GM23248 (cell line): ENCODE results near the gene CAMK2B. TPM values are rescaled to one million over a fixed set of nuclear protein-coding genes. Genes with fewer than 3 reads are reported as not detected.

Source experiments
- DNase-seq: peaks from one replicate; pipeline ENCODE4 v3.0.0-alpha.2; 2015
- H2AFZ ChIP-seq: fragments of 200-600 bp; sonication (generic); 2 replicates; pipeline ENCODE4 v1.6.1; 2016; ENCODE audit warnings: antibody characterized with exemption
- H3F3A ChIP-seq: fragments of 200-600 bp; sonication (generic); 2 replicates; pipeline ENCODE4 v1.6.1; 2016; ENCODE audit warnings: mild to moderate bottlenecking, antibody characterized with exemption, mixed run types; ENCODE audit not compliant: insufficient read depth
- H3K27ac ChIP-seq: fragments of 200-600 bp; sonication (generic); 2 replicates; pipeline ENCODE4 v1.5.1; 2016; ENCODE audit warnings: mild to moderate bottlenecking
- H3K27me3 ChIP-seq: fragments of 200-600 bp; sonication (generic); replicated peaks from 2 replicates; pipeline ENCODE4 v1.6.1; 2016; ENCODE audit warnings: mild to moderate bottlenecking; ENCODE audit not compliant: insufficient read depth
- H3K36me3 ChIP-seq: fragments of 200-600 bp; sonication (generic); 2 replicates; pipeline ENCODE4 v1.6.1; 2016; ENCODE audit warnings: low read depth, mild to moderate bottlenecking
- H3K4me1 ChIP-seq: fragments of 200-600 bp; sonication (generic); 2 replicates; pipeline ENCODE4 v1.6.1; 2016; ENCODE audit warnings: mild to moderate bottlenecking; ENCODE audit not compliant: insufficient read depth
- H3K4me2 ChIP-seq: fragments of 200-600 bp; sonication (generic); one replicate; pipeline ENCODE4 v1.6.1; 2016; ENCODE audit warnings: mild to moderate bottlenecking; ENCODE audit not compliant: unreplicated experiment
- H3K4me3 ChIP-seq: fragments of 200-600 bp; sonication (generic); 2 replicates; pipeline ENCODE4 v1.5.1; 2016; ENCODE audit warnings: mild to moderate bottlenecking
- H3K79me2 ChIP-seq: fragments of 200-600 bp; sonication (generic); 2 replicates; pipeline ENCODE4 v1.6.1; 2016; ENCODE audit warnings: mild to moderate bottlenecking; ENCODE audit not compliant: insufficient read depth
- H3K9ac ChIP-seq: fragments of 200-600 bp; sonication (generic); 2 replicates; pipeline ENCODE4 v1.6.1; 2016; ENCODE audit warnings: mild to moderate bottlenecking
- H3K9me2 ChIP-seq: fragments of 200-600 bp; sonication (generic); 2 replicates; pipeline ENCODE4 v1.6.1; 2016; ENCODE audit warnings: mixed run types, mild to moderate bottlenecking, moderate library complexity; ENCODE audit not compliant: insufficient read depth
- H3K9me3 ChIP-seq: fragments of 200-600 bp; sonication (generic); one replicate; pipeline ENCODE4 v1.6.1; 2017; ENCODE audit warnings: low read depth
- H4K20me1 ChIP-seq: fragments of 200-600 bp; sonication (generic); 2 replicates; pipeline ENCODE4 v1.6.0; 2016; ENCODE audit not compliant: insufficient read depth
- EZH2 ChIP-seq: fragments of 200-600 bp; sonication (generic); IDR thresholded peaks from 2 replicates; pipeline ENCODE4 v1.6.1; 2018; ENCODE audit warnings: antibody characterized with exemption, mild to moderate bottlenecking; ENCODE audit not compliant: insufficient read depth, poor library complexity, severe bottlenecking
- EZH2phosphoT487 ChIP-seq: fragments of 200-600 bp; sonication (generic); IDR thresholded peaks from 2 replicates; pipeline ENCODE4 v1.6.1; 2018; ENCODE audit warnings: antibody characterized with exemption, moderate library complexity, mild to moderate bottlenecking, low read depth; ENCODE audit not compliant: insufficient read depth
- WGBS, 2 experiments: methylation state at CpG; one replicate each; pipeline ENCODE4 v1.1.6; 2015 to 2017; ENCODE audit warnings: low lambda C conversion rate in 2 of 2, low coverage in 1 of 2; ENCODE audit errors: missing lambda C conversion rate in 2 of 2; 5-methylcytosine and 5-hydroxymethylcytosine counted together
- in situ Hi-C: fragments of 300-500 bp; cut with MboI; formaldehyde crosslinking; loops from 2 replicates; pipeline ENCODE4 v1.15.0; 2020
- polyA plus RNA-seq: library from polyadenylated mRNA; unstranded; fragments of >200 nt; fragmentation: Nextera tagmentation; extraction: Ambion mirVana; gene quantifications from 2 replicates; pipeline ENCODE4 v1.2.1, GENCODE V29; 2016
- total RNA-seq: library from RNA; depleted of rRNA; stranded (reverse); fragments of >200 nt; shearing (Covaris generic); gene quantifications from 2 replicates; pipeline ENCODE4 v1.2.3, GENCODE V29; 2014

Gene CAMK2B
- total and polyA plus RNA-seq, 2 experiments from 2014 or later = 0.78 to 2.5 TPM

- 72% methylated on average over 2 of the region's 2 CpGs; no CpG with 5 or more reads in 1 of the 2 experiments for WGBS, 2 experiments
- in situ Hi-C loops = no loop called here
- no peak for DNase-seq
These were observed 18.8 kb downstream of the CAMK2B start for GRCh38 chr7:44306606-44307005.

GRCh38 chr7:44305564-44306507 is 19.6 kb downstream of the CAMK2B start:
- in situ Hi-C loops = no loop called here
- Histone ChIP-seq H3K79me2 (no peaks in the 10 kb centered on the region), H3K9ac (no peak overlapping the region), H3K4me1 (no peaks in the 10 kb centered on the region), H4K20me1 (no peaks in the 10 kb centered on the region), H3K4me3 (no peak overlapping the region), H3F3A (no peaks in the 10 kb centered on the region; the same call in 1 of the 2 replicates), H3K27me3 (0 out of 2 replicates have a peak, but pooled peaks cover under 1% of the 10 kb centered on the region), H3K27ac (no peak overlapping the region), H2AFZ (no peak overlapping the region), H3K4me2 (no peak overlapping the region), H3K36me3 (no peaks in the 10 kb centered on the region), H3K9me2 (no peaks in the 10 kb centered on the region), H3K9me3 (no peaks in the 10 kb centered on the region)
- no peak for DNase-seq
- no peak for TF ChIP-seq EZH2
- WGBS, 2 experiments = 87 to 89% methylated on average over 12 of the region's 12 CpGs

More at GRCh38 chr7:44306606-44307005, 18.8 kb downstream of the CAMK2B start:
- no peaks in the 10 kb centered on the region for H3K9me3 ChIP-seq
- TF ChIP-seq EZH2phosphoT487 (no peak), EZH2 (no peak)
- H3K27me3 ChIP-seq = no peaks in the 10 kb centered on the region
- H3K4me2 ChIP-seq = no peak overlapping the region
- no peak overlapping the region for H3K9ac ChIP-seq
- no peak overlapping the region for H2AFZ ChIP-seq
- no peak overlapping the region for H3K27ac ChIP-seq
- no peaks in the 10 kb centered on the region for H3K9me2 ChIP-seq
- H3K79me2 ChIP-seq = no peaks in the 10 kb centered on the region
- H3K4me1 ChIP-seq = no peaks in the 10 kb centered on the region
- no peaks in the 10 kb centered on the region for H4K20me1 ChIP-seq
- H3K36me3 ChIP-seq = no peaks in the 10 kb centered on the region
- H3F3A ChIP-seq = no peaks in the 10 kb centered on the region; the same call in 1 of the 2 replicates
- H3K4me3 ChIP-seq = no peak overlapping the region

- in situ Hi-C loops = no loop called here
- Histone ChIP-seq H3K9ac (no peak overlapping the region), H3K4me3 (no peak overlapping the region), H3K36me3 (no peaks in the 10 kb centered on the region), H3K4me2 (no peak overlapping the region), H3K27ac (no peak overlapping the region), H2AFZ (no peak overlapping the region), H3K9me2 (no peaks in the 10 kb centered on the region), H4K20me1 (no peaks in the 10 kb centered on the region), H3F3A (no peaks in the 10 kb centered on the region), H3K27me3 (peaks cover 51% of the 10 kb centered on the region), H3K4me1 (no peaks in the 10 kb centered on the region), H3K9me3 (no peaks in the 10 kb centered on the region), H3K79me2 (no peaks in the 10 kb centered on the region)
- DNase-seq = no peak
- WGBS, 2 experiments = 39 to 50% methylated on average over 2 of the region's 2 CpGs
- TF ChIP-seq EZH2phosphoT487 (no peak), EZH2 (no peak)
These were observed 30.9 kb downstream of the CAMK2B start for GRCh38 chr7:44294325-44295069.

DNA sequence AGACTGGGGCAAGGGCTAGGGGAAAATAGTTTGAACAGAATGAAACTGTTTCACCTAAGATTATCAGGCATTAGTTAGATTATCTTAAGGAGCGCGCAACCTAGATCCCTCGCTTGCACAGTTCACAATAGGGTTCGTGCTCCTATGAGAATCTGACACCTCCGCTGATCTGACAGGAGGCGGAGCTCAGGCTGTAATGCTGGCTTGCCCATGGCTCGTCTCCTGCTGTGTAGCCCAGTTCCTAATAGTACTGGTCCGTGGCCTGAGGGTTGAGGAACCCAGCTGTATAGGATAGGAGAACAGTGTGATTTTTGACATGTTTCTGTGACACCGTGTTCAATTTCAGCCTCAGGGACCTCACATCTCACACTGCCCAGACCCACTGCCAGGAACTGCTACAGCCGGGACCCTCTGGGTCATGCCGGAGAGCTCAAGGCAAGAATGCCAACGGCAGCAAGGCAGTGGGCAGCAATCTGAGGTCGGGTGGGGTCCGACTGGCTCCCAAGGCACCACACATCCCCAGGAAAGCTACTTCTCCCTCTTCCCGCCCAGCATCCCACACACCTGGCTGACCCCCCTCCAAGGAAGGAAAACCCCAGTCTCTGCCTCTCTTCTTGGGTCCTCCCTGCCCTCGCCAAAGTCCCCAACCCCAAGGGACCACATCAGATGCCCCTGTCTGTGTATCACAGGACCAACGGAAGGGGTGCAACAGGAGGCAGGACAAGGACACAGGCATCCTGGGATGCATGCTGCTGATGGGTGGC is 31.7 kb downstream of the CAMK2B start:
- WGBS, 2 experiments = 33 to 35% methylated on average over 17 of the region's 17 CpGs
- H3K4me1 ChIP-seq = no peaks in the 10 kb centered on the region
- H3K4me2 ChIP-seq = no peak overlapping the region
- TF ChIP-seq EZH2 (no peak), EZH2phosphoT487 (no peak)
- no peaks in the 10 kb centered on the region for H4K20me1 ChIP-seq
- H3K36me3 ChIP-seq = no peaks in the 10 kb centered on the region
- peaks cover 51% of the 10 kb centered on the region for H3K27me3 ChIP-seq
- H3K9ac ChIP-seq = no peak overlapping the region
- H2AFZ ChIP-seq = no peak overlapping the region
- H3K27ac ChIP-seq = no peak overlapping the region
- no peak overlapping the region for H3K4me3 ChIP-seq
- H3K9me2 ChIP-seq = no peaks in the 10 kb centered on the region
- no peaks in the 10 kb centered on the region for H3F3A ChIP-seq
- no peaks in the 10 kb centered on the region for H3K79me2 ChIP-seq
- DNase-seq = no peak
- in situ Hi-C loops = no loop called here
- H3K9me3 ChIP-seq = no peaks in the 10 kb centered on the region
